OCI-LY1 (cell line): ENCODE measurements around the gene DBET.
"Not testable (repeated sequence)": the region's sequence is repeated elsewhere in the genome, so short reads cannot be mapped to it uniquely, and the experiment has no call there.

Source experiments
- EZH2 ChIP-seq: fragments of 200-600 bp; sonication (generic), shearing (Covaris generic); IDR thresholded peaks from 2 replicates; pipeline ENCODE4 v1.8.0; 2017; ENCODE audit warnings: borderline replicate concordance, mixed run types, mild to moderate bottlenecking, antibody characterized with exemption, low read length, moderate library complexity, mixed read lengths
- TF ChIP-seq, protein P1 (sequence below): fragments of 200-600 bp; sonication (generic), shearing (Covaris generic); IDR thresholded peaks from 2 replicates; pipeline ENCODE4 v1.5.1; 2017; ENCODE audit warnings: mild to moderate bottlenecking, antibody characterized with exemption, low read length, moderate library complexity, mixed read lengths

DNA sequence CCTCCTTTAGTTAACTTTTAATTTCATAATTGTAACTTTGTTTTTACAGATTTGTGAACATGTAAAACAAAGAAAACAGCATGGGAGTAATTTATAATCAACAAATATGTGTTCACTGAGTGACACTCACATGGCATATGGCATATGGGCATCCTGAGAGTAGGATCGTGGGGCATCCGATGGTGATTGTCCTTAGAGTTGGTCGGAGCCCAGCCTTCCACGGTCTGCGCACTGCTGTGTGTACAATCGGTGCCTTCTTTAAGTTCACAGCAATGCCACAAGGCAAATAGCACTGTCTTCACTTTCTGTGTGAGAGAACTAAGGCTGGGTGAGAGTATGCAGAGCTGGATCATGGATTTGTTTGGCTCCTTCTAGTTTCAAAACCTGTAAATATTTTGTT is 31.0 kb downstream of the DBET start:
- TF ChIP-seq, protein P1, sequence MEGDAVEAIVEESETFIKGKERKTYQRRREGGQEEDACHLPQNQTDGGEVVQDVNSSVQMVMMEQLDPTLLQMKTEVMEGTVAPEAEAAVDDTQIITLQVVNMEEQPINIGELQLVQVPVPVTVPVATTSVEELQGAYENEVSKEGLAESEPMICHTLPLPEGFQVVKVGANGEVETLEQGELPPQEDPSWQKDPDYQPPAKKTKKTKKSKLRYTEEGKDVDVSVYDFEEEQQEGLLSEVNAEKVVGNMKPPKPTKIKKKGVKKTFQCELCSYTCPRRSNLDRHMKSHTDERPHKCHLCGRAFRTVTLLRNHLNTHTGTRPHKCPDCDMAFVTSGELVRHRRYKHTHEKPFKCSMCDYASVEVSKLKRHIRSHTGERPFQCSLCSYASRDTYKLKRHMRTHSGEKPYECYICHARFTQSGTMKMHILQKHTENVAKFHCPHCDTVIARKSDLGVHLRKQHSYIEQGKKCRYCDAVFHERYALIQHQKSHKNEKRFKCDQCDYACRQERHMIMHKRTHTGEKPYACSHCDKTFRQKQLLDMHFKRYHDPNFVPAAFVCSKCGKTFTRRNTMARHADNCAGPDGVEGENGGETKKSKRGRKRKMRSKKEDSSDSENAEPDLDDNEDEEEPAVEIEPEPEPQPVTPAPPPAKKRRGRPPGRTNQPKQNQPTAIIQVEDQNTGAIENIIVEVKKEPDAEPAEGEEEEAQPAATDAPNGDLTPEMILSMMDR, result not testable (repeated sequence)
- TF ChIP-seq EZH2, result not testable (repeated sequence)
